ENCODE data around the gene RHBDL3. TPM values are rescaled to one million over a fixed set of nuclear protein-coding genes. Genes with fewer than 3 reads are reported as not detected.

Gene RHBDL3
- total RNA-seq, 4 donors from 2014 or later: not detected

DNA sequence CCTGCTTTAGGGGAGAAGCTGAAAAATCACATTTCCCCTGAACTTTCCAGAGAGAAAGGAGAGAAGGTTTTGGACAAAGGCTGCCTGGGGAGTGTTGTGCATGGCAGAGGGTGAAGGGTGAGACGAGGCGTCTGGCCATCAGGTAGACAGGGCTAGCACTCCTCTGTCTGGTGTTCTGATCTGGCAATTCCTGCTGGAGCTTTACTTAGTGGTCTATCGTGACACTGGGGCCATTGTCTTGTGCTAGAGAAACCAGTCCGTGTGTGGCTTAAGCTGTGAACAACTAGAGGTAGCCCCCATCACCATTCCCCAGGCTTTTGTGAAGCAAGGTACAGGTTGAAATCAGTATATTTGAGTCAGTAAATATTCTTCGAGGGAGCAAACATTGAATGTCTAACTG lies 8.5 kb downstream of the RHBDL3 start:
- H3K4me1 ChIP-seq: no peaks in the 10 kb centered on the region
- intact Hi-C loops (cut with DNase I; ENCODE audit: low total_unique reads): no loop called here
- H3K36me3 ChIP-seq: no peaks in the 10 kb centered on the region
- ATAC-seq (no peak), DNase-seq (no peak)
- peaks cover 13 to 19% (median 18%) of the 10 kb centered on the region in 3 donors for H3K27me3 ChIP-seq
- TF ChIP-seq, protein P1, sequence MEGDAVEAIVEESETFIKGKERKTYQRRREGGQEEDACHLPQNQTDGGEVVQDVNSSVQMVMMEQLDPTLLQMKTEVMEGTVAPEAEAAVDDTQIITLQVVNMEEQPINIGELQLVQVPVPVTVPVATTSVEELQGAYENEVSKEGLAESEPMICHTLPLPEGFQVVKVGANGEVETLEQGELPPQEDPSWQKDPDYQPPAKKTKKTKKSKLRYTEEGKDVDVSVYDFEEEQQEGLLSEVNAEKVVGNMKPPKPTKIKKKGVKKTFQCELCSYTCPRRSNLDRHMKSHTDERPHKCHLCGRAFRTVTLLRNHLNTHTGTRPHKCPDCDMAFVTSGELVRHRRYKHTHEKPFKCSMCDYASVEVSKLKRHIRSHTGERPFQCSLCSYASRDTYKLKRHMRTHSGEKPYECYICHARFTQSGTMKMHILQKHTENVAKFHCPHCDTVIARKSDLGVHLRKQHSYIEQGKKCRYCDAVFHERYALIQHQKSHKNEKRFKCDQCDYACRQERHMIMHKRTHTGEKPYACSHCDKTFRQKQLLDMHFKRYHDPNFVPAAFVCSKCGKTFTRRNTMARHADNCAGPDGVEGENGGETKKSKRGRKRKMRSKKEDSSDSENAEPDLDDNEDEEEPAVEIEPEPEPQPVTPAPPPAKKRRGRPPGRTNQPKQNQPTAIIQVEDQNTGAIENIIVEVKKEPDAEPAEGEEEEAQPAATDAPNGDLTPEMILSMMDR (IDR thresholded peaks at IDR 0.05 in 4 of 5, conservative IDR thresholded peaks at IDR 0.05 in 1 of 5): no peak
- no peak for TF ChIP-seq POLR2A (IDR thresholded peaks at IDR 0.05)
- no peaks in the 10 kb centered on the region for H3K9me3 ChIP-seq
- in situ Hi-C loops (cut with MboI; ENCODE audit: low sequenced_read_pairs in 4 of 4): no loop called here
- H3K27ac ChIP-seq: no peak overlapping the region
- no peak overlapping the region for H3K4me3 ChIP-seq

DNA sequence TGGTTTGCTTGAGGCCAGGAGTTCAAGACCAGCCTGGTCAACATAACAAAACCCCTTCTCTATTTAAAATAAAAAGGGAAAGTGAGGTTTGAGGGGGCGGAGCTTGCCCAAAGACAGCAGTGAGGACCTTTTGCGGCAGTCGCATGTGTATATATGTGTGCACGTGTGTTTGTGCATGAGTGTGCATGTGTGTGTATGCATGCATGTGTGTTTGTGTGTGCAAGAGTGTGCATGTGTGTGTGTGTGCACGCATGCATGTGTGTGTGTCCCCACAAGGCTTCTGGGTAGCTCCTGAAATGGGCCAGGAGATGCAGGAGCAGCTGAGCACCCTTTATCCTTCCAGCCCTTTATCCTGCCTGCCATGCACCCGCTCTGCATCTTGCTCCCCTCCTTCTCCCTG lies 9.0 kb downstream of the RHBDL3 start:
- Histone ChIP-seq H3K27ac (no peak overlapping the region), H3K9me3 (no peaks in the 10 kb centered on the region), H3K36me3 (no peaks in the 10 kb centered on the region), H3K27me3 (peaks cover 11 to 18% (median 13%) of the 10 kb centered on the region in 3 donors), H3K4me1 (no peaks in the 10 kb centered on the region), H3K4me3 (no peak overlapping the region)
- TF ChIP-seq, protein P1 (IDR thresholded peaks at IDR 0.05 in 4 of 5, conservative IDR thresholded peaks at IDR 0.05 in 1 of 5): no peak
- TF ChIP-seq POLR2A (IDR thresholded peaks at IDR 0.05): no peak
- in situ Hi-C loops (cut with MboI; ENCODE audit: low sequenced_read_pairs in 4 of 4): no loop called here
- DNase-seq: no peak
- no peak for ATAC-seq
- intact Hi-C loops (cut with DNase I; ENCODE audit: low total_unique reads): no loop called here

DNA sequence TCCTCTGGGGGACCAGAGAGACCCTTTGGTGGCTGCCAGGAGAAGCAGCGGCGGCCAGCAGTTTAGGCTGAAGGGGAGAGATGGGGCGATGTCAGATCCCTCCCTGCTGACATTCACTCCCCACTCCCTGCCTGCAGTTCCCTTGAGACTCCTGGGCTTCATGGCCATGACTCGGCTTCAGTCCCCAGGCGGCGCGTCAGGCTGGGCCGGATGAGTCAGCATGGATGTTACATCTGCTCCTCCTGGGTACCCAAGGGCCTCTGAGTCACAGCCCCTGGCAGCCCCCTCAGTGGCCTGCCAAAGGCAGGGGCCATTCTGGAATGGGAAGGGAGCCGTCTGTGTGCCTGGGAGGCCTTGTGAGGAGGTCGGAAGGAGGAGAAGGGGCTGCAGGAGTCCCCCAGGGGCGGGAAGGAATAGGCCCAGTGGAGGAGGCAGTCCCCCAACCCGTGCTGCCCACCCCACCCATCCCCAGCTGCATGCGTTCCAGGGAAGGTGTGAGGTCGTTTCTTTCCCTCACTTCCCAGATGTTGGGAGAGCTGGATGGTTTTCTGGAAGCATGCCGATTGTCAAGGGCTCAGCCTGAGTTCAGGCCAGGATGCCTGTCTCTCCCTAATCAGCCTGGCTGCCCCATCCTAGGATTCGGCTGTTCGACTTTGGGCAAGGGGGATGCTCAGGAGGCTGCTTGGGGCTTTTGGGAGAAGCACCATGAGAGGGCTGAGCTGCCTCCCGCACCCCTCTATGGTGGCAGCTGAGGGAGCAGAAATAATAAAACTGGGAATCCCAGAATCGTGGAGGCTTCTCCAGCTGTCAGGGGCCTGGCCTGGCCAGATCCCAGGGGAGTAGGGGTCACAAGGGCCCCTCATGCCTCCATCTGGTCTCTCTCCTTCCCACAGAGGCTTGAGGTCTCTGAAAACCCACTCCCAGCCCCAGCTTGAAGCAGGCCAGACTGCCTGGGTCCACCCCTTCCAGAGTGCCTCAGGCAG lies 9.7 kb downstream of the RHBDL3 start:
- no peak overlapping the region for H3K4me3 ChIP-seq
- no peaks in the 10 kb centered on the region for H3K36me3 ChIP-seq
- intact Hi-C loops (cut with DNase I; ENCODE audit: low total_unique reads): no loop called here
- in situ Hi-C loops (cut with MboI; ENCODE audit: low sequenced_read_pairs in 4 of 4): no loop called here
- no peak overlapping the region for H3K27ac ChIP-seq
- ATAC-seq: peak in 1 of 2 donors; percentile 8
- H3K9me3 ChIP-seq: no peaks in the 10 kb centered on the region
- H3K4me1 ChIP-seq: no peaks in the 10 kb centered on the region
- no peak for DNase-seq
- TF ChIP-seq, protein P1 (IDR thresholded peaks at IDR 0.05 in 4 of 5, conservative IDR thresholded peaks at IDR 0.05 in 1 of 5): no peak
- TF ChIP-seq POLR2A (IDR thresholded peaks at IDR 0.05): no peak
- H3K27me3 ChIP-seq: peaks cover 7 to 15% (median 9%) of the 10 kb centered on the region in 3 donors

DNA sequence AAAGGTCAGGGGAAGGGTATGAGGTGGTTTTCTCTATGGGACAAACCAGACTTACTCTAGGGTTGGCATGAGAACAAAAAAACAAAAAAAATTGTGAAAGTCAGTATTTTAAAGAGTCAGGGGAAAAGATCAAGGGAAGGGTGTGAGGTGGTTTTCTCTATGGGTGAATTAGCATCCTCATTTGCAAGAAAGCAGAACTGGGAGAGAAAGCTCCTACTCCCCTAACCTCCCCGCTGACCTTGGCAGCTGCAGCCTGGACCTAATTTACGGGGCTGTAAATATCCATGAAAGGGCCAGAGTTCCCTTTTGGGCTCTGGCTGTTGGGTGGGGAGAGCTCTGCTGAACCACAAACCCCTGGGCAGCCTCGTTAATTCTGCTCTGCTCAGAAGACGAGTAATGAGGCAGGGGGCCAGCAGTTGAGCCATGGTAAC lies 10.6 kb downstream of the RHBDL3 start:
- Histone ChIP-seq H3K27me3 (peaks cover 4 to 12% (median 6%) of the 10 kb centered on the region in 3 donors), H3K4me3 (no peak overlapping the region), H3K27ac (no peak overlapping the region), H3K36me3 (no peaks in the 10 kb centered on the region), H3K9me3 (no peaks in the 10 kb centered on the region), H3K4me1 (no peaks in the 10 kb centered on the region)
- ATAC-seq: no peak
- intact Hi-C loops (cut with DNase I; ENCODE audit: low total_unique reads): no loop called here
- in situ Hi-C loops (cut with MboI; ENCODE audit: low sequenced_read_pairs in 4 of 4): no loop called here
- DNase-seq: no peak
- TF ChIP-seq, protein P1 (IDR thresholded peaks at IDR 0.05 in 4 of 5, conservative IDR thresholded peaks at IDR 0.05 in 1 of 5): no peak
- TF ChIP-seq POLR2A (IDR thresholded peaks at IDR 0.05): no peak
